Uterus (tissue), 4 donors: Measurements from ENCODE around the gene BRAF. TPM values are rescaled to one million over a fixed set of nuclear protein-coding genes. Genes with fewer than 3 reads are reported as not detected.
"Not testable (repeated sequence)": the region's sequence is repeated elsewhere in the genome, so short reads cannot be mapped to it uniquely, and the experiment has no call there.

ENCODE experiments used
- DNase-seq, 2 donors: peaks; one replicate each; pipeline ENCODE4 v3.0.0-alpha.2; 2019 to 2020
- H3K27ac ChIP-seq, 2 donors: fragments of 200-600 bp; sonication (generic); 1 replicate in 1 of 2; 2 replicates in 1 of 2; pipeline ENCODE4 v1.5.1; 2016 to 2018
- H3K27me3 ChIP-seq, 2 donors: fragments of 200-600 bp; sonication (generic); one replicate each; pipeline ENCODE4 v1.5.1; 2018 to 2019; ENCODE audit warnings: control low read depth in 1 of 2
- H3K36me3 ChIP-seq, 2 donors: fragments of 200-600 bp; sonication (generic); one replicate each; pipeline ENCODE4 v1.5.1; 2019; ENCODE audit warnings: control low read depth in 1 of 2
- H3K4me1 ChIP-seq, 2 donors: fragments of 200-600 bp; sonication (generic); one replicate each; pipeline ENCODE4 v1.5.1; 2018 to 2019; ENCODE audit warnings: control low read depth in 1 of 2
- H3K4me3 ChIP-seq, 2 donors: fragments of 200-600 bp; sonication (generic); 1 replicate in 1 of 2; 2 replicates in 1 of 2; pipeline ENCODE4 v1.5.1; 2018 to 2019; ENCODE audit warnings: mild to moderate bottlenecking in 1 of 2
- H3K9me3 ChIP-seq, 2 donors: fragments of 200-600 bp; sonication (generic); one replicate each; pipeline ENCODE4 v1.5.1; 2019; ENCODE audit warnings: control low read depth in 1 of 2
- CTCF ChIP-seq, 4 experiments: fragments of 200-600 bp in 2 of 4; fragments of 450-650 bp in 2 of 4; sonication (generic) in 2 of 4; IDR thresholded peaks; one replicate each; pipeline ENCODE4 v1.5.1; 2016 to 2019; ENCODE audit warnings: antibody characterized with exemption in 4 of 4, mild to moderate bottlenecking in 2 of 4, moderate library complexity in 1 of 4
- POLR2A ChIP-seq, 2 donors: fragments of 450-650 bp; IDR thresholded peaks; one replicate each; pipeline ENCODE4 v1.6.1; 2016; ENCODE audit warnings: antibody characterized with exemption in 2 of 2, mild to moderate bottlenecking in 1 of 2, moderate library complexity in 1 of 2
- intact Hi-C: fragments of 100-400 bp; cut with DNase I; formaldehyde crosslinking; loops from one replicate; pipeline ENCODE4 v1.15.1; 2023; ENCODE audit warnings: low total_unique reads
- total RNA-seq, 4 donors: library from RNA; depleted of rRNA in 3 of 4; stranded (reverse); fragments of >200 nt in 3 of 4; gene quantifications; one replicate each; pipeline versions ENCODE4 v1.1.0 to v1.2.4, GENCODE V29; 2014 to 2023
- donor health status: DM: yes; HTN: yes; CAD: no.

Gene BRAF
- total RNA-seq, 4 donors from 2014 or later = 42.6 to 76.8 (median 66.5) TPM

GRCh38 chr7:140695381-140695780 is 229.3 kb downstream of the BRAF start:
- Histone ChIP-seq H3K9me3 (no peaks in the 10 kb centered on the region), H3K4me3 (no peak overlapping the region), H3K27me3 (no peaks in the 10 kb centered on the region), H3K36me3 (no peaks in the 10 kb centered on the region), H3K27ac (peak overlapping the region in 1 of 2 donors; percentile 95), H3K4me1 (no peaks in the 10 kb centered on the region)
- no peak for DNase-seq
- TF ChIP-seq CTCF (IDR thresholded peaks at IDR 0.05) = no peak
- TF ChIP-seq POLR2A (IDR thresholded peaks at IDR 0.05) = no peak
- intact Hi-C loops = no loop called here

- no peaks in the 10 kb centered on the region for H3K27me3 ChIP-seq
- TF ChIP-seq POLR2A (IDR thresholded peaks at IDR 0.05) (no peak), CTCF (IDR thresholded peaks at IDR 0.05) (no peak)
- intact Hi-C loops = no loop called here
- DNase-seq = no peak
- no peak overlapping the region for H3K4me3 ChIP-seq
- no peaks in the 10 kb centered on the region for H3K9me3 ChIP-seq
- no peak overlapping the region for H3K27ac ChIP-seq
- no peaks in the 10 kb centered on the region for H3K4me1 ChIP-seq
- H3K36me3 ChIP-seq = no peaks in the 10 kb centered on the region
Observed at GRCh38 chr7:140694592-140694991, 230.1 kb downstream of the BRAF start.

GRCh38 chr7:140693849-140694248 is 230.9 kb downstream of the BRAF start:
- H3K36me3 ChIP-seq, DNase-seq, intact Hi-C loops: not testable (repeated sequence)

GRCh38 chr7:140691376-140692045 is 233.2 kb downstream of the BRAF start:
- Histone ChIP-seq H3K4me3 (no peak overlapping the region), H3K36me3 (no peaks in the 10 kb centered on the region), H3K27me3 (no peaks in the 10 kb centered on the region), H3K27ac (no peak overlapping the region), H3K9me3 (no peaks in the 10 kb centered on the region), H3K4me1 (no peaks in the 10 kb centered on the region)
- TF ChIP-seq POLR2A (IDR thresholded peaks at IDR 0.05) = no peak
- no peak for TF ChIP-seq CTCF (IDR thresholded peaks at IDR 0.05)
- intact Hi-C loops = no loop called here
- no peak for DNase-seq

More at GRCh38 chr7:140693849-140694248, 230.9 kb downstream of the BRAF start:
- not testable (repeated sequence) for H3K9me3 ChIP-seq, H3K27ac ChIP-seq, H3K4me1 ChIP-seq, H3K27me3 ChIP-seq, H3K4me3 ChIP-seq

- H3K4me3 ChIP-seq = no peak overlapping the region
- H3K27ac ChIP-seq = no peak overlapping the region
- no peak for TF ChIP-seq POLR2A (IDR thresholded peaks at IDR 0.05)
- TF ChIP-seq CTCF (IDR thresholded peaks at IDR 0.05) = no peak
- no peaks in the 10 kb centered on the region for H3K27me3 ChIP-seq
- no peaks in the 10 kb centered on the region for H3K9me3 ChIP-seq
- H3K36me3 ChIP-seq = no peaks in the 10 kb centered on the region
- intact Hi-C loops = no loop called here
- no peak for DNase-seq
- H3K4me1 ChIP-seq = no peaks in the 10 kb centered on the region
Observed at GRCh38 chr7:140689199-140690152, 235.3 kb downstream of the BRAF start.
